NCI-H526 treated with DMSO at 0.1 percent for 48 hours (cell line): ENCODE results near the gene TMEM125.

Experiments used
- DNase-seq: peaks from one replicate; lab custom pipeline; 2025; lab: John Stamatoyannopoulos, UW

TMEM125 gene

DNA sequence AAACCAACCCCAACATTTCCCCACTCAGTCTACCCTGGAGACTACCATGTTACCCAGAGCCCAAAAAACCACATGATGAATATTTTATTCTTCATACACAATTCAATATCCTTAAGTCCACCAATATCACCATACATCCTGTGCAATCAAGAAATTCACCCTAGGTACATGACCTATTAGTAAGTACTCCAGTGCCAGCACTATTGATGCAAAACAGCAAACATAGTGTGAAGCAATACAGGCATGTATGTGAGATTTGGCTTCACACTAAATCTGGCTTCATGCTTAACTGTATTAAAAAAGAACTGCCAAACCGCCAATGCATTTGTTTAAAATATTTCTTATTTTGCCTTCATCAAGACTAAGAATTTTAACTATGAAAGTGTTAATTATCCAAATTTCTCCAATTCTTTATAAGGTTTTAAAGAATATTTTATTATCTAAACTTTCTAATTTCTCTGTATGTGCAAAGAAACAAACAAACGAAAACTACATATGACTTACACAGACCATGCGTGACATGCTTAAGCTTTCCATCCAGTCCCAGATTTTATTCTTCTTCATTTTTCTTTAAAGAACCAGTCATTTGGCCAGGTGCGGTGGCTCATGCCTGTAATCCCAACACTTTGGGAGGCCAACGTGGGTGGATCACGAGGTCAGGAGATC is 22.4 kb upstream of the TMEM125 start:
- no peak for DNase-seq

DNA sequence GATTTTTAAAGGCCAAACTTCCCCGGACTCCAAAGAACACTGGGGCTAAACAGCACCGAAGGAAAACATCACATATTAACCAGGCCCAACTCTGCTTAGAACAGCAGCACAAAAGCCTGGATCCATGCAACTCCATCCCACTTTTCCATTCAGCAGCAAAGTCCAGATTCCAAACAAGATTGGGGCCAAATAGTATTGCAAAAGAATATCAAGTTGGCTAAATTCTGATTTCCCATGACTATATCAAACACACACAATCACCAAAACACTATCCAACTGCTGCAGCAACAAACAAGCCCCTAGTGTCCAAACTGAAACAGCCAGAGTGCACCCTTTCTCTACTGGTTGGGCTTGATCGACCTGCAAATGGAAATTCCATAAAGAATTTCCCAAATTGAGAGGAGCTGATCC is 19.4 kb upstream of the TMEM125 start:
- DNase-seq: no peak

DNA sequence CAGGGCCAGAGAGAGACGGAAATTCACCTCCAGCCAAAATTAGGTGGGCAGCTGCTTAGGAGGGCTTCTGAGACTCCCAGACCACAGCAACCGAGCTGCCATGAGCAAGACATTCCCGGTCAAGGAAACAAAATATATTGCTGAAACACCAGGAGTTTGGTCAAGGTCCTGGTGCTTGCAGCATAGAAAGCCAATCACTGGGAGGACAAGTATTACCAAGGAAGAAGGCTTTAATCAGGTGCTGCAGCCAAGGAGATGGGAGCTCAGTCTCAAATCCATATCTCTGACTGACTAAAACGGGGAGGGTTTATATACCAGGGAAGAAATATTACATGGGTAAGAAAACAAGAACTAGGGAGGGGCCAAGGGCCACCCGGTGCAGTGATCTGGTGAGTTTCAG is 18.8 kb upstream of the TMEM125 start:
- no peak for DNase-seq

DNA sequence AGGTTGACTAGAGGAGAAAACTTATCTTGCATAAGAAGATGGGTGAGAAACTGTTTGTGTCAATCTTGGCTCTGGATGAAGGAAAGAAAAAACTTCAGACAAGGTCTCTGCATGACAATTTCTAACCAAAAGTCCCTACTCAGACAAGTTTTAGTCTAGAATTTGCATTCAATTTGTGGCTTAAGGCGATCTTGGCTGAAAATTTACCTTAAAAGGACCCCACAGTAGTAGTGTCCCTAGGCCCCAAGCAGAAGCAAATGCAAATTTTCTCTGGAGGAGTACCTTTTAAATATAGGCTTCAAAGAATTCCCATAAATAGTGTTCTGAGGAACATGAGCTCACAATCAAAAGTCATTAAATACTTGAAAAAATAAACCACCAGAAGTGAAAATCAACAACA is 17.6 kb upstream of the TMEM125 start:
- DNase-seq: no peak

DNA sequence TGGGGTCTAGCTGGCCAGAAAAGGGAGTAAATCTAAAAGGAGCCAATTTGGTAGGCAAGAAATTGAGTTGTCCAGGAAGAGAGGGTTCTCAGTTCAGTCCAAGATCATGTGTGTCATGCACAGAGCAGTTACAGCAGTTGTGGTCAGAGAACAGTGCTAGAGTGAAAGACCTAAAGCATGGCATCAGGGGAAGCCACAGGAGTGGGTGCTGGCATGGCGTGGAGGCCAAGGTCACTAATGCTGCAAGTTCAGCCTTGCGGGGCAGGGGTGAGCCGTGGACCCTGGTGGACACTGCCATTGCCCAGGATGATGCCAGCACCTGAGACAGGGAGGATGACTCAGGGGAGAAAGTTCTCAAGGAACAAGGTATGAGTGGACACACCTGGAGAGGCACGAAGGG is 16.6 kb upstream of the TMEM125 start:
- no peak for DNase-seq

DNA sequence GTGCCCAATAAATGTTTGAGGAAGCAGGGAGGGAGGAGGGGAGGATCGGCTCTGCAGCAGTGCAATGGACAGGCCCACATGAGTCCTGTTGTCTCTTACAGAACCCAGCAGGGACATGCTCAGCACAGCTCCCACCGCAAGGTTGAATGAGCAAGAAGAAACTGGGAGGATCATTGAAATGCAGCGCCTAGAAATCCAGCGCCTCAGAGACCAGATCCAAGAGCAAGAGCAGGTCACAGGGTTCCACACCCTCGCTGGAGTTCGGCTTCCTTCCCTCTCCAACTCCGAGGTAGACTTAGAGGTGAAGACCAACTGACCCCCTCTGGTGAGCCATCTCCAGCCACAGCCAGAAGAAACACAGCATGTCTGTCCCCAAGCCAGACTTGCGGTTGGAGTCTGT is 15.9 kb upstream of the TMEM125 start:
- DNase-seq: no peak

DNA sequence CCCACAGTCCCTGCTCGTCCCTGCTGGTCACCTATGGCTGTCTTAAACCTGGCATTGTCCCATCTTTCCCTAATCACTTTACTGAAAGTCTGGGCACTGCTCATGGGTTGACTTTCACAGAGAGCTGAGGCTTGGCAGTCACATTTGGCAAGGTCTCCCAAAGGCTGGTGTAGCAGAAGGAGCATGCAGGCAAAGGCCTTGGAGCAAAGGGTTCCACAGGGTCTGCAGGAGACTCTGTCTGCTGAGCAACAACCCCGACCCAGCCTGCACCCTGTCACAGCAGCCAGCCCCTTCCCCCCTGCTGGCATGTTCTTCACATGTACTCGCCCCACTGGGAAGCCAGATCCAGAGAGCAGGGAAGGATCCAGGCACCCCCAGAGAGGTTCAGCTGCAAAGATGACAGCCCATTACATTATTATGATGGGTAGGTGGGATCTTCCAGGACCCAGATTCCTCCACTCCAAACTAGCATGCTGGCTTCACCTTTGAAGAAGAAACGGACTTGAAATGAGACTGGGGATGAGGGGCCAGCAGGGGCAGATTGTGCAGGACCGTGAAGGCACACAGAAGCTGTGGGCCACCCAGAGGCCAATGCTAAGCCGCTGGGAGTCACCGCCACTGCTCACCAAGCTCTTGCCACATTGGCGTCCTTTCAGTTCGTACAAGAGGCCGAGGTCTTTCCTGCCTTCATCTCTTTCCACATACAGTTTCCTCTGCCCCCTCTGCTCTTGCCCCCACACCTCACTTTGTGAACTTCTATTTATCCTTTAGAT is 14.2 kb upstream of the TMEM125 start:
- no peak for DNase-seq

DNA sequence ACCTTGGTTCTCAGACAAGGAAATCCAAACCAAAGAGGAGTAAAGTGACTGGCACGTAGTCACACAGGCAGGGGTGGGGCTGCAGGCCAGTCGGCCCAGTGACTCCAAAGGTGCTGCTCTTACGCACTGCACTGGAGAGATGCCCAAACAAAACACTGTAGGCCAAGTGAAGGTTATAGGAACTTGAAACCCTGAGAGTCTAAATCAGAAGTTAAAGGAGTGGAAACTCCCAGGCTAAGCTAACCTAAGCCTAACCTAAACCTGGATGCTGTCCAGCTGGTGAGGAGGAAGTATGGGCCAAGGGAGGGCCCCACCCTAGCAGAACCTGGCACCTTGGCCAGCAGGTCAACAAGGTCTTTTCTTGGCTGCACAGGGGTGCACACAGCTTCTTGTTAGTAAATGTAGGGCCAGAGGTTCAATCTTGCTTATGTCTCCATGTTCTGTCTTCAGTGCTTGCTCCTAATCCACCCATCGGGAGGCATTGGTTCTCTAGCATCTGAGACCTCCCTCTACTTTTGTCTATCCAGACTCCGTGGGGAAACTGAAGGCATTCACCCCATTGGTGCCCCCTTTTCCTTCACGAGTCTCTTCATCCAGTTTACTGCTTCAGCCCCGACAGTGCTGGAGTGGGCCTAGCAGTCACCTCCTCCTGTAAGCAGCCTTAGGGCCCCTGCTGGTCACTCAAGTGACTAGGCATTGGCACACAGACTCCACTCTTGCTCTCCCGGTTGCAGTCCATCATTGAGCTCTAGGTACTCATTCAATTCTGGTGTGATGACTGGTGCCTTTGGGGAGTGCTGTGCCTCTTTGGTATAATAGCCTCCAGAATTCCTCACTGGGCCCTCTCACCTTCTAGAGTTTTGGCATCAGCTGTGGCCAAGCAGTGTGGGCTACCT is 12.9 kb upstream of the TMEM125 start:
- DNase-seq: no peak

DNA sequence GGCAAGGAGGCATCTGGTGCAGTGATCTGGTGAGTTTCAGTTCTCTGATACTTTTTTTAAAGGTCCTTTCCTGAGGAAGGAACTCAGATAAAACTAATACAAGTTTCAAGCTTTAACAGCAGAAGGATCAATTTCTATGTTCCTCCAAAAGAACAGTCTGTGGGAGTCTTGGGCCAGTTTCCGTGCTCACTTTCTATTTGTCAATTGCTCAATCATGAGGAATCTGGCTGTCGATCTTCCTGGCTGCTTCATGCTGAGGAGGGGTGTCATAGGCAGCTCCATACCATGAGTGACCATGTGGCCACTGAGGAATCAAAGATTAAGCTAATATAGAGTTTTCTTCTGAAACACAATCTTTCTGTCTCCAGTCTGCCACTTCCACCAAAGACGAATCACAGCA is 11.4 kb upstream of the TMEM125 start:
- DNase-seq: no peak

DNA sequence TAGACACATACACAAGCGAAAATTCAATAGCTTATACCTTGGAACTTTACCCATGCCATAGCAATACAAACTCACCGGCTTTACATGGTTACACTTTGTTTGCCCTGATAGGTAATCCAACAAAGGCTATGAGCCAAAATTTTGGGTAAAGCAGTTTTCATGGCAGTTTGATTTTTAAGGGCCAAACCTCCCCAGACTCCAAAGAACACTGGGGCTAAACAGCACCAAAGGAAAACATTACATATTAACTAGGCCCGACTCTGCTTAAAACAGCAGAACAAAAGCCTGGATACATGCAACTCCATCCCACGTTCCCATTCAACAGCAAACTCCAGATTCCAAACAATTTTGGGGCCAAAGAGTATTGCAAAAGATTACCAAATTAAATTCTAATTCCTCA is 4.4 kb upstream of the TMEM125 start:
- no peak for DNase-seq

DNA sequence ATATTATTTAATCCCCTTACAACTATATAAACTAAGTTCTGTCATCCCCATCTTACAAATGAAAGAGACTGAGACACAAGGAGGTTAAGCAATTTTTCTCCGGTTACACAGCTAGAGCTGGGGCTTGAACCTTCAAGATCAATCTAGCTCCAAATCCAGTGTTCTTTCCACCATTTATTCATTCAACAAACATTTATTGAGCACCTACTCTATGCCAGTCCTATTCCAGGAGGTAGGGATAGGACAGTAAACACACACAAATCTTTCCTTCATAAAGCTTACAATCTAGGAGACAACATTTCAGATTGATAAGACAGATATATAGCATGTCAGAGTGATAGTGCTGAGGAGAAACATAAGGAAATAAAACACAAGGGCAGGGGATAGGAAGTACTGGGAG is 2.9 kb upstream of the TMEM125 start:
- DNase-seq: no peak

DNA sequence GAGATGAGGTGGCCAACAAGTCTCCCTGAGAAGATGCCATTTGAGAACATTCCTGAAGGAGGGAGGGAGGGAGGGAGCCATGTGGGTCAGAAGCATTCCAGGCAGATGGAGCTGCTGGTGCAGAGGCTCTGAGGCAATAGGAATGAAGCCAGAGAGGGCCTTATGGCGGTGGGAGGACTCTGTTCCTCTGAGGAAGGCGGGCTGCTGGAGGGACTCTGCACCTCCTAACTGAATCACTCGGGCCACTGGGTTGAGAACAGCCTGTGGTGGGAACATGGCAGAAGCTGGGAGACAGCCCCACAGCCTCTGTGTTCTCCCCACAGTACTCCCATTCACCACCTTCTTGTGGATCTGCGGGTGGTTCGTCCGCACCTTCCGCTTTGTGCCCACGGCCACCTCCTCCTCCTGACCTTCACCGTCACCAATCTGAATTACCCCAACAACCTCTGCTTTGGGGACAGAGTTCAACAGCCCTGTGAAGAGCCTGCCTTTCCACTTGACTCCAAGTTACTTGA is 2.4 kb upstream of the TMEM125 start:
- DNase-seq: no peak

DNA sequence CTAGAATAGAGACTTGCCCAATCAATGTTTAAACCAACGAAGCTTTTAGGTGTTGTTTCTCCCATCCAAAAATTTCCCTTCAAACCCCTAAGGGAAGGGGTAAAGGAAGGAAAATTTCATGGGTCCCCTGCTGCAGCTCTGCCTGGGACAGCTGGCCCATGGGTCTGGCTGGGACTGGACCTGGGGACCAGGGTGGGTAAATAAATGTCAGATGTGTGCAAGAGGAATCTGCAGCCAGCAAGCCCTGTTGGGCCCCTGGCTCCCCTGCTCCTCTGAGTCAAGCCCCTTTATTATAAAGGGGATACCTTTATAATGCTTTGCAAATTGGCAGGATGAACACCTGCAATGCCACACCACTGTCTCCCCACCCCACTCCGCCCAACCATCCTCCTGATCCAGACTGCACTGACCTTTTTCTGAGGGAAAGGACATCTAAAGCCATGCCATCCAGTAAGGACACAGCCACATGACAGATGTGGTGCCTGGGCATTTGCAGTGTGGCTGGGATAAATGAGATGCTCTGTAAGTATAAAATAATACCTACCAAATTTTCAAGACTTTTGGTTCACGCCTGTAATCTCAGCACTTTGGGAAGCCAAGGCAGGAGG is 1.9 kb upstream of the TMEM125 start:
- DNase-seq: no peak

DNA sequence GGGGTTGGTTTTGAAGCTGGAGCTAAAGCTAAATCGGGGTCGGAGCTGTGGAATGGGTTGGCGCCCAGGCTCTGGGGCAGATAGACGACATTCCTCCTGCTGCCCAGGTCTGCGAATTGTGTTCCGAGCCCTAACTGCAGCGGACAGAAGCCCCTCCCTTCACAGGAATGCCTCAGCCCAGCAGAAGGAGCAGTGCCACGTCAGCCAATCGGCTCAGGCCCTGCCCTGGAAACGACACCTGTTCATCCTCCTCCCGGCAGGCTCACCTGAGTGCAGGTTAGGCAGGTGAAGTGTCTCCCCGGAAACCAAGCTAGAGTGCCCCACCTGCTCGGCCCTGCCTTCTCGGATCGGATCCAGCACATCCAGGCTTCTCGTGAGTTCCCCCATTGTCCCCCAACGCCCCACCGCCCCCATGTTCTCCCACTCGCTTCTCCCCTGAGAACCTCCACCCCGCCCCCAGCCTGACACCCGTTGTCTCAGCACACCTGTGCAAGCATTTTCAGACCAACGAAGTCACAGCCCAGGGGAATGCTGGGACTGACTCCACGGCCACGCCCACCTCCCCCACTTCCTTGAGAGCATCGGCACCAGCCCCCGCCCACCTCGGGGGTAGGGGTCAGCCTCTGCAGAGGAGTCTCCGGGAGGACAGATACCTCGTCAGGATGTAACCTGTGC is 775 bp downstream of the TMEM125 start:
- DNase-seq: peak; percentile 94

DNA sequence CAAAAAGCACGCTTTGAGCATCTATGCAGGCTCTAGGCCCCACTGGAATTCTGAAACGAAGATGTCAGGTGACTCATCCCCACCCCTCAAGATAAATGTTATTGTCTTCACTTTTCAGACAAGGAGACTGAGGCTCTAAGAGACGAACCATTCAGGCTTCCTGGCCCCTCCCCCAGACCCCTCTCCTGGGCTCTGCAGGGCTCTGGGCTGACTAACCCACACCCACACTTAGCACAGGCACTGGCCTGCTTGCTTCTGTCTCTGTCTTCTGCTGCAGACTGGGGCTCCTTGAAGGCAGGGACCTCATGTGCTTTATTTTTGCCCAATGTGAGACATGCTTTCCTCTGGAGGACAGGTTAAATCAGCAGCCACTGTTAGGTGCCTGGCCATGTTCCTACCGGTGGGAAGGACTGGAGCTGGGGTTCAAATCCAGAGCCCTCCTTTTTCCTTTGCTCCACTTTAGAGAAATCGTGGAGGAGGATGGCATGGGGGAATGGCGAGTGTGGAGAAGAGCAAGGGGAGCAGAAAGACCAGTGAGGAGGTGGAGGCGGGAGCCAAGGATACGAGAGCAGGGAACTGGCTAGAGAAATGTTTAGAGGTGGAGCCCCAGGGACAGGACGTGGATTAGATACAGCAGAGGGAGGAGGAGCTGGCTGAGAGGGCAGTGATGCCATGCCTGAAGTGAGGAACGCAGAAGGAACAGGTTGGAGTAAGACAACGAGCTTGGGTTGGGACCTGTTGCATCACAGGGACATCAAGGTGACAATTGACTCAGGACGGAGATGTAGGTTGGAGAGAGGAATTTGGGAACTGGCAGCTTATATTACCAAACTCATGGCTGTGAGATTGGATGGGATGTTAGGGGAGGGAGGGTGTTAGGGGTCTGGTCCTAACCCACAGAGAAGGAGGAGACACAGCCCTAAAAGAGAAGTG is 1.7 kb downstream of the TMEM125 start:
- no peak for DNase-seq

DNA sequence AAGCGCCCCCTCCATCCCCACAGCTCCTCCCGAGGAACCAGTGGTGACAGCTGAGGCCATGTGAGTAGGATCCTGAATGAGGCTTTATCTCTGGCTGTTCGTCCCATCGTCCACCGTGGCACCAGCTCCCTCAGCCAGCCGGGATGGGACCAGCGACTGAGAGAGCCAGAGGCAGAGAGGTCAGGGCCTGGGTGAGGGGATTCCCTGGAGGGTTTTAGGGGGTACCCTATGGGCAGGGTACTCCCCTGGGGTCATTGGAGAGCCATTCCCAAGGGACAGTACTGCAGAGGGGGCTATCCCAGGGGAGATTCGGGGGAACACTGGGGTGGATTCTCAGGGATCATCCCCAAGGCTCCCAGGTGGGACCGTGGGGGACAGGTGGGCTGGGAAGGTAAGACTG is 2.4 kb downstream of the TMEM125 start:
- no peak for DNase-seq

DNA sequence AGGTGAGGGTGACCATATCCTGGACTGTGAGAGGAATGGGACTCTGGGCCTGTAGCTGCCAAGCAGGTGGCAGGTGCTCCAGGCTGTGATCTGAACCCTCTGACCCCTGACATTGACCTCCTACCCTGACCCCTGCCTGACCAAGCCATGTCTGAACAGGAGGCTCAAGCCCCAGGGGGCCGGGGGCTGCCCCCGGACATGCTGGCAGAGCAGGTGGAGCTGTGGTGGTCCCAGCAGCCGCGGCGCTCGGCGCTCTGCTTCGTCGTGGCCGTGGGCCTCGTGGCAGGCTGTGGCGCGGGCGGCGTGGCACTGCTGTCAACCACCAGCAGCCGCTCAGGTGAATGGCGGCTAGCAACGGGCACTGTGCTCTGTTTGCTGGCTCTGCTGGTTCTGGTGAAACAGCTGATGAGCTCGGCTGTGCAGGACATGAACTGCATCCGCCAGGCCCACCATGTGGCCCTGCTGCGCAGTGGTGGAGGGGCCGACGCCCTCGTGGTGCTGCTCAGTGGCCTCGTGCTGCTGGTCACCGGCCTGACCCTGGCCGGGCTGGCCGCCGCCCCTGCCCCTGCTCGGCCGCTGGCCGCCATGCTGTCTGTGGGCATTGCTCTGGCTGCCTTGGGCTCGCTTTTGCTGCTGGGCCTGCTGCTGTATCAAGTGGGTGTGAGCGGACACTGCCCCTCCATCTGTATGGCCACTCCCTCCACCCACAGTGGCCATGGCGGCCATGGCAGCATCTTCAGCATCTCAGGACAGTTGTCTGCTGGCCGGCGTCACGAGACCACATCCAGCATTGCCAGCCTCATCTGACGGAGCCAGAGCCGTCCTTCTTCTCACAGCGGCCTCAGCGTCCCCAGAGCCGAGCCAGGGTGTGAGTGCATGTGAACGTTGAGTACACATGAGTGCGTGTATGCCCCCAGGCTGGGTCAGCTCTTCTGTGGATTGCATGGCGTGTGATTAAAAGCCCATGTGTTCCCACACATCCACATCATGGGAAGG is 3.1 kb downstream of the TMEM125 start:
- DNase-seq: no peak

DNA sequence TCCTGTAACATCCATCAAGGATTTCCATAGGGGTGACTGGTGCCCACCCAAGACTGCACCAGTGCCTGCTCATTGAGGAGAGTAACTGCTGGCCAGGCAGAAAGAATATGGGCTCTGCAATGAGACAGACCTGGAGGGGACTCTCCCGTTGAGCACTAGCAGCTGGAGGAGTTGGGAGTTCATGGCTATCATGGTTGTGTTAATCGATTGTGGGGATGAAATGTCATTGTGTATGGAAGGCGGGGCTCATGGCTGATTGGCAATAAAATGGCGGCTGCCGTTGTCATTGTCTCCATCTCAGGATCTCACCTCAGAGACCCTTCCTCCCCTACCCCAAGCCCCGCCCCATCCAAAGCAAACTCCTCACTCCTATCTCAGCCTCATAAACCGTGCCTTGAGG is 3.9 kb downstream of the TMEM125 start:
- DNase-seq: no peak

DNA sequence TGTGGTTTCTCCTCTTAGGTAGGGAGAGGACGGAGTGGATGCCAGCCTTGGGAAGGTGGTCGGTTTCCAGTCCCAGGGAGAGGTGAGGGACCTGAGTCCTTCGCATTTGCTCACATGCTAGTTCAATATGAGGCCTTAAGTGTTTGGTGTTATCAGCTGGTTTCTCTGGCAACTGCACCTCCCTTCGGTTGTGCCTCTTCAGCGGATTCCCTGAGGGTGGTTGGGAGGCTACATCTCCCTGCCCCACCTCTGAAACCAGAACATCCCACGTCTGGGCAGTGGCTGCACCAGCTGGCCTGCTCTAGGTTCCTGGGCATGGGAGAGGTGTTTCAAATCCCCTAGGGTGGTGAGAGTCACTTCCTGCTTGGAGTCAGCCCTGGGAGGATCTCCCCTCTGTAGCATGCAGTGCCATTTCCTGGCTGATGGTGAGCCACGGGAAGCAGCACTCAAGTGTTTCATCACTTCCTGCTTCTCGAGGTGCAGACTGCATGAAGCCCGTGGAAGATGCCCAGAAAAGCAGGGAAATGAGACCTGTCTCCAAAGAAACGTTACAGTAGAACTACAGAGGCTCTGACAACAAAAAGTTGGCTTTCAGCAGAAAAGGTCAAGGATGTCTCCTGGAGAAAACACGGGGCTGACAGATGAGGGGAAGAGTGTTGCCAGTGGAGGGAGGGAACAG is 4.5 kb downstream of the TMEM125 start:
- DNase-seq: no peak
